GM21717 (cell line): Measurements from ENCODE around the gene LRRC15.

ENCODE experiments used
- ATAC-seq: cut with Tn5 transposase; IDR thresholded peaks from one replicate; pipeline ENCODE4 v1.9.1; 2021; ENCODE audit warnings: mild to moderate bottlenecking, moderate library complexity; ENCODE audit not compliant: unreplicated experiment

The LRRC15 gene

DNA sequence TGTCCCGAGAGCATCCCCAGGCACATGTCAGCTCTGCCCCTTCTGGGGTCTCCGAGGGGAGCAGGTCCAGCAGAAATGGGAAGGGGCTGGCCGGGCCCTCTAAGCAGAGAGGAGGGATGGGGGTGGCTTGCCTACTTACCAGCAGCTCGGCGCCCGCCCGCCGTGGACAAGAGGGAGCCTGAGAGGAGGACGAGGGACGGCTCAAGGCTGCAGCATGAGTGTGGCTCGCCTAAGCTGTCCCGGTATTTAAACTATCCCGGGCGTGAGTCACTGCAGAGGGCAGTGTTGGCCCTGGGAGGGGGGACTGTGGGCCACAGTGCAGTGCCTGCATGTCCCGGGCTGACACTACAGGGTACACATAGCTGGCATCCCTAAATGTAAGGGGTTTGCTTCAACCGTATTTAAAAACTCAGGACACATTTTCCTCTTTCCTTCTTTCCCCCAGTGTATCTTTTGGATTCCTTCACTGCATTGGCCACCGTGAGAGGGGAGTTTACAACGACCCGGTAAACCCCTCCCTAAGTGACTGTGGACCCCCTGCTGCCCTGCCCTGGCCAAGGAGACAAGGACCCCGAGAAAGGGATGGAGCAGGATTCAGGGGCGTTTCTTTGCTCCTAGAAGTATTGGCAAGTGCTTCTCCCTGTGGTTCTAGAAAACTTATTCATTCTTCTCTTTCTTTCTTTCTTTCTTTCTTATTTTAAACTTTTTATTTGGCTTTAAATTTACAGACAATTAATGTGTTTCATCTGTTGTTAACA, at the start of gene LRRC15:
TSS of gene LRRC15 (minus strand) at position 222 of the 758 bp plus-strand sequence. CDS start 8,700 bp downstream, outside the sequence.
- ATAC-seq = no peak

DNA sequence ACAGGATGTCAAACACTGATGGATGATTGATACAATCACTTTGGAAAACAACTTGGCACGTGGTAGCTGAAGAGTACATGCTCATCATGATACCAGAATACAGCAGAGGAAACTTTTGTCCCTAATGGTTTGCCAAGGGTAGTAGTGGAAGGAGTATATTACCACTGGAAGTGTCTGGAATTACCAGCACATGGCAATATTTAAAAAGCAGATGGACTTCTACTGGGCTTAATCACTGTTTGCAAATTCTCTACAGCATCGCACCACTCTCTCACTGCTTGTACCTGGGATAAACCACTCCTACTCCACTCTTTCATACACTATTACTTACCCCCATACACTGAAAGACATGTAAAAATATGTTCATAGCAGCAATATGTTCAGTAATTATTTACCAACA, 49.1 kb upstream of the LRRC15 start:
- no peak for ATAC-seq

DNA sequence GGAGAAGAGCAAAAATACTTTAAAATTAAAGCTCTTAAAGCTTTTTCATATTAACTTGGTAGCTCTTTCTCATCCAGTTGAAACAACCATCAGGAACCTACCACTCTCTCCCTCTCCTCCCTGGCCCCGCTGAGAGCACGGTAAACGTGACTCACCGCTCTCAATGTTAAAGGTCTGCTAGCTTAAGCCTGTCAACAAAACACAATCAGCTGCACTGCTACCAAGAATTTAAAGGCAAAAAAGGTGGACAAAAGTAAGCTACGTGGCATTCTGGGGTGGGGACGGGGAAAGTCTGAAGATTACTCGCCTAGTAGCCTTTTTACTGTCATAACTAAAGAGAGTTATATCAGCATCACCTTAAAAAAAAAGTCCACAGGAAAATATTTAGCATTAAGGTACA, 37.9 kb upstream of the LRRC15 start:
- no peak for ATAC-seq

DNA sequence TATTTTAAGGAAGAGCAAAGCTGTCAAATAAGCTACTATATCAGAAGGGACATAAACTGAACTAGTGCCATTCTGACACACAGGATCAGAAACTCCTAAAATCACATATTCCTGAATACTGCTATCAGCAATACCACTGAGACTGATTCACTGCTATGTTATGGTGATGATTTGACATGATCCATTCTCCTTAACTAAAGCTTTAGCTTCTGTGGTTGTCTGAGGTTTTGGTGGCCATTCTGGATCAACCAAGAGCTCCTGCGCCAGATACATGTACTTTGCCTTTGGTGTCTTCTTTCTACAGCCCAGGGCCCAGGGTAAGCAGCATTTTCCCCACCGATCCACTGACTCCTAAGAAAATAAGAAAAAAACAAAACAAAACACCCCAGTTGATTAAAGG, 36.2 kb upstream of the LRRC15 start:
- no peak for ATAC-seq

DNA sequence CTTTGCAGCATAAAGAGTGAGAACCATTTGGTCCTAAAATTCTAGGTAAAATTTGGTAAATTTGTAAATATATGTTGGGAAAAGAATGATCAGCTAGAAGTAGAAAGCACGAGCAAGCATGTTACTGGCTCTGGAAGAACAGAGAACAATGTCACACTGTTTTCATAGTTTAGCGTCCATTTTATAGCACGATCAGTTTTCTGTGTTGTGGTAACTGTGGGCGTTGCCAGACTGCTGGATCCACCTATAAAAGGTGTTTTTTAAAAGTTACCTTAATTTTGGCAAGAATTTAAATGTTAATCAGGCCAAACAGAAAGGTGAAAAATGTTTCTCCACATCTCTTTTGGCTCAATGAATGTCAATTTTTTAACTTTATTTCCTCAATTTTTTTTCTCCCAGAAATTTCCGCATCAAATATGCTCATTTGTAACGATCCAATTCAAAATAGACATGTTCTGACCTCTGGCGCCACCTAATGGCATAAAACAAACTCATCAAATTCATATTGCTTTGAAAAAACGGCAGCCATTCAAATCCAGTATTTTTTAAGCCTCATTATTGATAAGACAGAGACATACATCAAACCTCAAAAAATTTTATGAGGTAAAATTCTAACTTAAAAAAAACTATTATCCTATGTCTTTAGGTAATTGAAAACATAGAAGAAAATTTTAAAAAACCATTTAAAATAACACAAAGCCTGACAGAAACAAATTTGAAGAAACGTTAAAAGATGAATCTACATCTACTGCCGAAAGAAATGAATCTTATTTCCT, 35.0 kb upstream of the LRRC15 start:
- no peak for ATAC-seq

DNA sequence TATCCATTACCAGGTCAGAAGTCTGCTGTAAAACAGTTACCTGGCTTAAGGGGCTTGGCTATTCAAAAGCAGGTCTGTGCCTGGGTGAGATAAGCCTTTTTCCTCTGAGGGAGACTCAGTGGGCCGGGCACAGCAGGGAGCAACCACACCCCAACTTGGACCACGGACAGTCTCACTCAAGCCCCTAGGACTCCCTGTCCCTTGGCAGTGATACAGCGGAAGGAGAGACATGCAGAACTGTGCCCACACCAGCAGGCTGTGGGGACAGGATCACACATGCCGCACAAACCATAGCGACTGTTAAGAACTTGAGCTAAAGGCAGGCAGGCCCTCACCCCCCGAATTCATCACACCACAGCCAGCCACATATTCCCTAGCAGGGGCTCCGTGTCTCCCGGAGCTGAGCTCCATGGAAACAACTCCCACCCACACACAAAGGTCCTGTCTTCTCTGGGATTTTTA, 32.4 kb upstream of the LRRC15 start:
- no peak for ATAC-seq

DNA sequence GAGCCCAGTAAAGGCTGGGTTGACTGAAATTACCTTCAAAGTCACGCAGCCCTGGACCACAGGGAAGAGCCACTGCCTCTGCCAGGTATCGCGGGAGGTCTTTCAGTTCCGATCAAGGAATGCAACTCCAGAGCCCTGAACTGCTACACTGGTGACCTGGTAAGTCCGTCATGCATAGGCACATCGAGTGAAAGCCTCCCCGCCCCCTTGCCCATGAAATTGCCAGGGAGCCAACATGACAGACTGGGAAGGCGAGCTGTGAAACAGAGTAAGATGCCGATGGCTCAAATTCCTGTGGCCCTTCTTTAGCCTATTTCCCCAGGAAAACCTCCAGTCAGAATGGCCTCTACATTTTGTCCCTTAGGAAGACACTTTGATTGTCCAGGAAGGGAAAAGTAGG, 31.8 kb upstream of the LRRC15 start:
- ATAC-seq = no peak

DNA sequence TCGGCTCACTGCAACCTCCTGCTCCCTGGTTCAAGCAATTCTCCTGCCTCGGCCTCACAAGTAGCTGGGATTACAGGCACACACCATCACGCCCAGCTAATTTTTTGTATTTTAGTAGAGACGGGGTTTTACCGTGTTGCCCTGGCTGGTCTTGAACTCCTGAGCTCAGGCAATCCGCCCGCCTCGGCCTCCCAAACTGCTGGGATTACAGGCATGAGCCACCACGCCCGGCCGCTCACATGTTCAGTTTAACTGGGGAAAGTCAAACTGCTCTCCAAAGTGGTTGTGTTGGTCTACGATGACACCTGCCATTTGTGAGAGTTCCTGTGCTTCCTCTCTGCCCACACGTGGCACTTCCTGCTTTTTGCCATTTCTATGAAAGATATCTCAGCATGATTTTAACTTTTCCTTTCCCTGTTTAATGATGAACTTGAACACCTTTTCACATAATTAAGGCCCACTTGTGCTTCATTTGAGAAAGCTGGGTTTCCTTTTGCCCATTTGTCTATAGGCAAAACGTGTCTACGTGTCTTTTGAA, 30.4 kb upstream of the LRRC15 start:
- ATAC-seq = no peak

DNA sequence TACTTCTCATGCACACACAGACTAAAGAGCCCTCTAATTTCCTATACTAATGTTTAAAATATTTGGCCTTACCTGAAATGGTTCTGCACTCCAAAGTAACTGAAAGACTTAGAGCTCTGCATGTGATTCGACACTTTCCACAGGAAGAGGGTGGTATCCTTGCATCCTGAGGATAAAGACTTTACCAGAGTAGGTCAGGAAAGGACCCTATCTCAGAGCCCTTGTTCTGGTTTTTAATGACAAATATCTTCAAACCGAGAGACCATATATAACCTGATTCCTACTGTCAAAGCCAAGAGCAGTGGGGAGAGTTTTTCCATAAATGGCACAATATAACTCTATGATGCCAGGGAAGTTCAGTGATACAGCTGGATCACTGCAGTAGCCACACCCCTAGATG, 29.6 kb upstream of the LRRC15 start, which contains the start of gene GP5:
TSS of gene GP5 (minus strand) at position 101 of the 400 bp plus-strand sequence. CDS start 984 bp downstream, outside the sequence.
- no peak for ATAC-seq

DNA sequence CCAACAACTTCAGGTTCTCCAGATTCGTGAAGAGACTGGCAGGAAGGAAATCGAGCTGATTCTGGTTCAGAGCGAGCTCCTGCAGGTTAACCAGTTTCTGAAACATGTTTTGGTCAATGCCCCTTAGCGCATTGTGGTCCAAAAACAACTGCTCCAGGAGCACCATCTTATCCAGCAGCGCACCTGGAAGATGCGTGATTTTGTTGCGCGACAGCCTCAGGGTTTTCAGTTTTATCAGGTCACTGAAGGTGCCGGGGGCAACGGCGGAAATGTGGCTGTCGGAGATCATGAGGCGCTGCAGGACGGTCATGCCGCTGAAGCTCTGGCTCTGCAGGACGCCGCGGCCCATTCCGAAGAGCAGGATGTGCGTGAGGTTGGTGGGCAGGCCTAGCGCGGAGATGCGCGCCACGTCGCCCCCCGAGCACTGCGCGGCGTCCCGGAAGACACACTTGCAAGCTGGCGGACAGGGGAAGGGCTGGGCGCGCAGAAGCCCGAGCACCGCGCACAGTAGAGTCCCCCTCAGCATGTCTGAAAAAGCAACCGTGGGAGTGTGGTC, 28.3 kb upstream of the LRRC15 start:
- no peak for ATAC-seq

DNA sequence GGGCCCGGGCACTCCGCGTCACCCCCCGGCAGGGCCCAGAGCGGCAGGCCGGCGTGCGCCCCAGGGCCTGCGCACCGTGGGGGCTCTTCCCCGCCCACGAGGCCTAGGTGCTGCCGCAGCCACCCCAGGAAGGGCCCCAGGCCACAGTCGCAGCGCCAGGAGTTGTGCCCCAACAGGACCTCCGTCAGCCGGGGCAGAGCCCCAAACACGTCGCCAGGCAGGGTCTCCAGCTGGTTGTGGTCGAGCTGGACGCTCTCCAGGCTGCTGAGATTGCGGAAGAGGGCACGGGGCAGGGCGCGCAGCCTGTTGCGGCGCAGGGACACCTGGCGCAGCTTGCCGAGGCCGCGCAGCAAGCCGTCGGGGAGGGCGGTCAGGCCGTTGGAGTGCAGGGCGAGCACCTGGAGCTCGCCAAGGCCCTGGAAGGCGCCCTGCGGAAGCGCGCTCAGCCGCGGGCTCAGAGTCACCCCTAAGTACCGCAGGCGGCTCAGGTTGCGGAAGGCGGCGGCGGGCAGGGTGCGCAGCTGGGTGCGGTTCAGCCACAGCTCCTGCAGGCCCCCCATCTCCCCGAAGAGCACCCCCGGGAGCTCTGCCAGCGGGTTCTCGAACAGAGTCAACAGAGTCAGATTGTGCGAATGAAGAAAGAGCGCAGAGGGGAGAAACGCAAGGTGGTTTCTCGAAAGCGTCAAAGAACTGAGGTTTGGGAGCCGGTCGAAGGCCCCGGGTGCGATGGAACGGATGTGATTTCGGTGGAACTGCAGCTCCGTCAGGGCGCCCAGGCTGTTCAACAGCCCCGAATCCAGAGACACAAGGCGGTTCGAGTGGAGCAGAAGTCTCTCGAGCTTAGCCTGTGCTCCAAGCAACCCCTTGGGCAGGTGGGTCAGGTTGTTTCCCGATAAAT, 27.6 kb upstream of the LRRC15 start:
- no peak for ATAC-seq

DNA sequence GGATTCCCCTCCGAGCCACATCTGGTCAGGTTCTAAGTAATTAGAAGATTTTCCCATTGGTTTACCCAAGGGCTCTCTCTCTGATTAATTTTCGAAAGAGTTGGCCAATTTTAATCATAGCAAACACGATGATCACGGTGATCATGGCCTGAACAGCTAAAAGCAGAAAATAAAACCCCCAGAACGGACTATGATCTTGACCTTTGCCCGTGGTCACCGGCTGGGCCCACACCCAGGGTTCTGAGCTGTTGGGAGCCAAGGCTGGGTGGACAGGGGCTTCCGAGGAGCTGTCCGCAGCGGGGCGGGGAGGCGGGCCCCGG, 27.0 kb upstream of the LRRC15 start:
- ATAC-seq = no peak

DNA sequence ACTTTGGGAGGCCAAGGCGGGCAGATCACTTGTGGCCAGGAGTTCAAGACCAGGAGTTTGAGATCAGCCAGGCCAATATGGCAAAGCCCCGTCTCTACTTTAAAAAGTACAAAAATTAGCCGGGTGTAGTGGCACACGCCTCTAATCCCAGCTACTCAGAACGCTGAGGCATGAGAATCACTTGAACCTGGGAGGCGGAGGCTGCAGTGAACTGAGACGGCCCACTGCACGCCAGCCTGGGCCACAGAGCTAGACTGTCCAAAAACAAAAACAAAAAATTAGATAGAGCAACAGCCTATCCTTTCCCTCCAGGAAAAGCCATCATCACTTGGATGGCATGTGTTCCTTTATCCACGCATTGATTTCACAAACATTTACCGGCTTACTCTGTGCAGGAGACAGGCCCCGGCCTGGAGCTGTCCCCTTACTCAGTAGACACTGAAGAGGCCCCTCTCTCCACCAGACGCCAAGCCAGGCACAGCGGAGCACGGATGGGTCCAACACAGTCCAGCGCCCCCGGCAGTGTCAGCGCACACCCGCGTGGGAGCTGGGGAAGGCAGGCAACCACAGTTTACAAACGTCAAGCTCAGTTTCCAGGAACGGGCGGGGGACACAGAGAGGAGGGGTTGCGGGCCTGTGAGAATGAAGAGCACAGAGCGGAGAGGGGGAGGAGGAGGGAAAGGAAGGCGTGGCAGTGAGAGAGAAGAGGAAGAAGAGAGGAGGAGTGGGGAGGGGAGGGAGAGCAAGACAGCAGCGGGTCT, 26.4 kb upstream of the LRRC15 start:
- no peak for ATAC-seq

DNA sequence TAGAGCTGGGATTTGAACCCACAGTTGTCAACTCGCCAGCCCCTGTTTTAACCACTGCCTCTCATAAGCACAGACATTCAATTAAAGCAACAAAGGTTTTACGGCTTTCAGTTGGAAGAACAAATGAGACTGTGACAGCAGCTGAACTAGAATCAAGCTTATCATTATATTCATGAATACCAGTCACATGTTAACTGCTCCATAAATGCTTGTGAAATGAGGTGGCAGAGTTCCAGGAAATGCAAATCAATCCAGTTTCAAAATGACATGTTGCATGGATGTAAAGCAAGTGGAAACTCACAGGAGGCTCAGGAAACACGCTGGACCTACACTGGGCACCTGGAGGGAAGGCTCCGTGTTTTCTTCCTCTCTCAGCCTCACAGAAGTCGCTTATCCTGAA, 25.7 kb upstream of the LRRC15 start:
- no peak for ATAC-seq

DNA sequence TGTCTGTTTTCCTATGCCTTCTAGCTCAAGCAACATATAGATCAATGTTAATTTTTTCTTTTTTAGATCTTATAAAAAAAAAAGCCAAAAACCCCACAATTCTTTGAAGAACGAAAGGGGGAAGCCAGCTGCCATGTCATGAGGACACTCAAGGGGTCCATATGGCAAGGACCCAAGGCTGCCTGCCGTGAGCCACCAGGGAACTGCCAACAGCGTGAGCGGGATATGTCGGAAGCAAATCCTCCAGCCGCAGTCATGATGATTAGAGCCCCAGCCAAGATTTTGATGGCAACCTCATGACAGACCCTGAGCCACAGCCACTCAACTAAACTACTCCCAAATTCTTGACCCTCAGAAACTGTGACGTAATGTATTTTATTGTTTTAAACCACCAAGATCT, 23.0 kb upstream of the LRRC15 start:
- ATAC-seq = no peak

DNA sequence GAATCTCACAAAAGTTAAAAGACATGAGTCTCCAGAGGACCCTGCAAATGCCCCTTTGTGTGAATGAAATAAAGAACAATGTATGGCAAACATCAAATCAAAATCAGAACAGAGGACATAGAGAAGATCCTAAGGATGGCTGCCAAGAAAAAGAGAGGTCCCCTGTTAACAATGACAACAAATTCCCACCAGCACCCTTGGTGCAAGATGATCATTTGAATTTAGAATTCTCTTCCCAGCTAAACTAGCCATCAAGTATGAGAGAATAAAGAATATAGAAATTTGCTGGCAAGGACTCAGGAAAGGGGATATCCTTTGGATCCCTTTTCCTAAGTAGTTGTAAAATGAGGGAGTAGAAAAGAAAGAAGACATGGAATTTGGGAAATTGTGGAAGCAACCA, 21.3 kb upstream of the LRRC15 start:
- no peak for ATAC-seq

DNA sequence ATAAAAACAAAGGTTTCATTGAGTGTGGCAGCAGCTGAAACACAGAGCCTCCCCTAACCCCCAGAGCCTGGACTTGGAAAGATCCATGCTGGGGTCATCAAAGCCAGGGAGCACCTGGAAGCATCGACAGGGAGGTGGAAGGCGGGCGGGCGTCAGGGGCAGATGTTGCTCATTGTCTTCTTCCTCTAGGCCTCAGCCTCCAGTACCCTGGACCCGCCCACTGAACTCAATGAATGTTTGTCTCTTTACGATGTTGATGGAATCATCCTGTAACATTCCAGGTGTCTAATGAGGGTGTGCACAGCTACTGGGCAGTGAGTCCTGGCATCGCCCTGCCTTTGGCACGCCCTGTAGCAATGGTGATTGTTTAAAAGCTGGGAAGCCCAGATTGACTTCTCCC, 19.7 kb upstream of the LRRC15 start:
- no peak for ATAC-seq

DNA sequence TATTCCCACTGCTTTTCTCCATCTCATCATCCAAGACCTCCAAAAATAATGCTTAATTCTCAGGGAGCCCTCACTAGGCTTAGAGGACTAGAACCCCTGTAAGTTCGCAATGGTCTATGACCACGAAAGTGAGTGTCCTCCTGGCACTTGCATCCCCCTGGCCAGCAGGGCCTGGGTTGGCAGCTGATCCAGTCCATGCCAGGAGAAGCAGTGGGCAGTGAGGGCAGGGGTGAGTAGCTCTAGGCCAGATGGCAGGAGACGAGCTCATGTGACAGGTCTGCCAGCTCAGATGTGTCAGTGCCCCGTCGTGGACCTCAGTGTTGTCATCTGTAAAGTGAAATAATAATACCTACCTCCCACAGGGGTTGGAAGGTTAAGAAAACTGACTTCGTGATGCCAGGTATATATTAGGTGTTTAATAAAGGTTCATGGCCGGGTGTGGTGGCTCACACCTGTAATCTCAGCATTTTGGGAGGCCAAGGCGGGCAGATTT, 18.4 kb upstream of the LRRC15 start:
- no peak for ATAC-seq

DNA sequence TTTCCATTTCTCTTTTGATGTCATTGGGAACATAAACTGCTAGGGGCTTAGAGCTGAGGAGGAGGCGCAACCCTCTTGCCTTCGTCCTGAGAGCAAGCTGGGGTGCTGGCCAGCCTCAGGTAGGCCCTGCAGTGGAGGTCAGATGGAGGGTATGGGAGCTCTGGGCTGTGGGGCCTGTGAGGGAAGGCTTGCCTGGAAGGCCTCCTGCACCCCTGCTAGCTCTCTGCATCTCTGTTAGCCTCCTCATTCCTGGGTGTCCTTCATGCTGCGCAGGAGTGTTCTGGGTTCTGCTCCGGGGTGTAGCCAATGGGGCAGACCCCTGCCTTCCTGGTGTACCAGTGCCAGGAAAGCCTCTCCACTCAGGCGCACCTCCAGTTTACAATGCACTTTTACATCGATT, 17.7 kb upstream of the LRRC15 start:
- ATAC-seq = no peak

DNA sequence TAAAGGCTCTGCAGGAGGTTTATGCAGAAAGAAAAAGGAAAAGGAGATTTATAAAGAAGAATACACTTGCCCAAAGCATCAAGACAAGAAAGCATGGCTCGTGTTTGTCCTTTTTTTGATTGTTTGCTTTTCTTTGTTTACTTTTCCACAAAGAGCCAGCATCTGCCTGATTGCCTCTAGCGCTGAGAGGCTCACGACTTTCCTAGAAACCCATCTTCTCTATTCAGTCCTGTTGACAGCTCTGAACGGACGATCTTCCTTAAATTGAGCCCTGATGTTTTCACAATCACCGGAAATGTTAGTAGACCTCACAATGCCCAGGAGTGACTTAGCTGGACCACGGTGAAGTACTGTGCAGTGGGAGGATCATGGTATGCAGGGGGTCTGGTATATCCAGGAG, 17.1 kb upstream of the LRRC15 start:
- no peak for ATAC-seq
